Measurements from ENCODE around the gene C19orf38. TPM values are rescaled to one million over a fixed set of nuclear protein-coding genes. Genes with fewer than 3 reads are reported as not detected.

The C19orf38 gene
- polyA plus RNA-seq, 2 of the 4 experiments (the other 2 are of a cell fraction): 0.09 to 0.13 TPM

DNA sequence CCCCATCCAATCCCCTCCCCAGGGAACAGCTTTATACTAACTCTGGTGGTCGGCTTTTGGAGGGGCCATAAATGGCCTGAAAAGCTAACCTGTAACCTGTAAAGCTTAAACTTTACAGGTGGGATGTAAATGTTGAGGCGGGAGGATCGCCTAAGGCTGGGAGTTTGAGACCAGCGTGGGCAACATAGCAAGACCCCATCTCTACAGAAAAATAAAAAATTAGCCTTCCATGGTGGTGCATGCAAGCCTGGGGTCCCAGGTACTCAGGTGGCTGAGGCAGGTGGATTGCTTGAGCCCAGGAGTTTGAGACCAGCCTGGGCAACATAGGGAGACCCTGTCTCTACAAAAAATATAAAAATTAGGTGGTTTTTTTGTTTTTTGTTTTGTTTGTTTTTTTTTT, 41.7 kb downstream of the C19orf38 start:
- Histone ChIP-seq H3K27ac (no peak overlapping the region), H3K4me2 (no peak overlapping the region), H3K4me1 (no peaks in the 10 kb centered on the region), H3K9me3 (no peaks in the 10 kb centered on the region), H3K4me3 (no peak overlapping the region)
- FAIRE-seq (no peak), DNase-seq (ENCODE audit: low read depth in 1 of 2, low spot score in 1 of 2) (no peak), ATAC-seq (no peak)
- no peak for TF ChIP-seq RCOR1 (IDR thresholded peaks at IDR 0.05; ENCODE audit: low read depth, low read length)
- TF ChIP-seq, protein P1, sequence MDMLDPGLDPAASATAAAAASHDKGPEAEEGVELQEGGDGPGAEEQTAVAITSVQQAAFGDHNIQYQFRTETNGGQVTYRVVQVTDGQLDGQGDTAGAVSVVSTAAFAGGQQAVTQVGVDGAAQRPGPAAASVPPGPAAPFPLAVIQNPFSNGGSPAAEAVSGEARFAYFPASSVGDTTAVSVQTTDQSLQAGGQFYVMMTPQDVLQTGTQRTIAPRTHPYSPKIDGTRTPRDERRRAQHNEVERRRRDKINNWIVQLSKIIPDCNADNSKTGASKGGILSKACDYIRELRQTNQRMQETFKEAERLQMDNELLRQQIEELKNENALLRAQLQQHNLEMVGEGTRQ (IDR thresholded peaks at IDR 0.05): no peak
- no peak for TF ChIP-seq MYC (IDR thresholded peaks at IDR 0.05; ENCODE audit: borderline replicate concordance, low read length)
- TF ChIP-seq ZSCAN20 (CRISPR knock-in tag; IDR thresholded peaks at IDR 0.05): no peak
- TF ChIP-seq NPAS2 (CRISPR knock-in tag; IDR thresholded peaks at IDR 0.05; ENCODE audit: borderline replicate concordance): no peak
- WGBS (ENCODE audit: missing lambda C conversion rate): 97% methylated on average over 4 of the region's 4 CpGs
- ChIA-PET CTCF (interaction anchor here (0.9 to 3.3 kb wide), 5 partner anchors 9 to 26 kb away, joined by 3 to 11 read pairs (median 4); partner anchors contain the start of gene CARM1), POLR2A (no interaction called here)

DNA sequence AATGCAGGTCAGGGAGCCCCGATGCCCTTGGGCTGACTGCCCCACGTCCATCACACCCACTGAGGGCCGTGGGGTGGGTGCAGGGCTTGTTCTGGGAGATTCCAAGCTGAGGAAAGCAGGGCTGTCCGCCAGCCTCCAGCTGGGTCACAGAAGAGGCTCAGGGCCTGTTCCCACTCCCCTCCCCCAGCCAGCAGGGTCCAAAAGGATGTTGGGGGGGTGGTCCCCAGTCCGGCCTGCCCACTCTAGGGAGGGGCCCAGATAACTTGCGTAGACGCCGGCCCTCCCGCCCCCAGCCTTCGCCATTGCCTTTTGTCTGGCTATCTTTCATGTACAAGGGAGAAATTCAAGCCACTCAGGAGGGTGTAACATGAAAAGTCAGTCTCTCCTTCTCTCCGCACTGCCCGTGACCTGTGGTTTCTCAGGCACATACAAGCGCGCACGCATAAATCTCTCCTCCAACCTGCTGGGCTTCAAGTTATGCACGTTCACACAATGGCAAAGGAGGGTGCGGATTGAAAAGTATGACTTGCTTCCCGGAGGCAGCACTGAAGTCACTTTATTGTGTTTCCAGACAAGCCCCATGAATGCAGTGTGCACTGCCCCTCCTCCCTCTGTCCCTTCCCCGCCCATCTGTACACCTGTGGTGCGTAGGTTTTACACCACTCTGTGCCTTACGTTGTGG, 43.3 kb downstream of the C19orf38 start:
- no peak for FAIRE-seq
- ATAC-seq: no peak
- ChIA-PET POLR2A (no interaction called here), CTCF (interaction anchor here (1.4 to 1.6 kb wide), 2 partner anchors 11 to 27 kb away, joined by 4 to 5 read pairs; no protein-coding TSS in a partner anchor)
- WGBS (ENCODE audit: missing lambda C conversion rate): 89% methylated on average over 19 of the region's 21 CpGs
- Histone ChIP-seq H3K27ac (no peak overlapping the region), H3K4me1 (peaks cover 5% of the 10 kb centered on the region), H3K9me3 (no peaks in the 10 kb centered on the region), H3K4me3 (no peak overlapping the region), H3K4me2 (no peak overlapping the region)
- TF ChIP-seq EHMT2 (IDR thresholded peaks at IDR 0.05; ENCODE audit: low read depth) (no peak), HEYL (CRISPR knock-in tag; IDR thresholded peaks at IDR 0.05) (no peak), KDM5A (IDR thresholded peaks at IDR 0.05) (no peak), RCOR1 (IDR thresholded peaks at IDR 0.05; ENCODE audit: low read depth, low read length) (no peak), ESRRA (IDR thresholded peaks at IDR 0.05; ENCODE audit: borderline replicate concordance, low read length) (no peak), HOXB5 (CRISPR knock-in tag; IDR thresholded peaks at IDR 0.05) (no peak), RFX5 (IDR thresholded peaks at IDR 0.05) (no peak), ZC3H11A (IDR thresholded peaks at IDR 0.05) (no peak), NR3C1 (IDR thresholded peaks at IDR 0.05) (no peak), JUNB (IDR thresholded peaks at IDR 0.05) (no peak)
- TF ChIP-seq, protein P2, sequence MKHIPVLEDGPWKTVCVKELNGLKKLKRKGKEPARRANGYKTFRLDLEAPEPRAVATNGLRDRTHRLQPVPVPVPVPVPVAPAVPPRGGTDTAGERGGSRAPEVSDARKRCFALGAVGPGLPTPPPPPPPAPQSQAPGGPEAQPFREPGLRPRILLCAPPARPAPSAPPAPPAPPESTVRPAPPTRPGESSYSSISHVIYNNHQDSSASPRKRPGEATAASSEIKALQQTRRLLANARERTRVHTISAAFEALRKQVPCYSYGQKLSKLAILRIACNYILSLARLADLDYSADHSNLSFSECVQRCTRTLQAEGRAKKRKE (CRISPR knock-in tag; IDR thresholded peaks at IDR 0.05; ENCODE audit: low read depth): no peak
- TF ChIP-seq, protein P3, sequence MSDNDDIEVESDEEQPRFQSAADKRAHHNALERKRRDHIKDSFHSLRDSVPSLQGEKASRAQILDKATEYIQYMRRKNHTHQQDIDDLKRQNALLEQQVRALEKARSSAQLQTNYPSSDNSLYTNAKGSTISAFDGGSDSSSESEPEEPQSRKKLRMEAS (IDR thresholded peaks at IDR 0.05): no peak
- TF ChIP-seq, protein P4, sequence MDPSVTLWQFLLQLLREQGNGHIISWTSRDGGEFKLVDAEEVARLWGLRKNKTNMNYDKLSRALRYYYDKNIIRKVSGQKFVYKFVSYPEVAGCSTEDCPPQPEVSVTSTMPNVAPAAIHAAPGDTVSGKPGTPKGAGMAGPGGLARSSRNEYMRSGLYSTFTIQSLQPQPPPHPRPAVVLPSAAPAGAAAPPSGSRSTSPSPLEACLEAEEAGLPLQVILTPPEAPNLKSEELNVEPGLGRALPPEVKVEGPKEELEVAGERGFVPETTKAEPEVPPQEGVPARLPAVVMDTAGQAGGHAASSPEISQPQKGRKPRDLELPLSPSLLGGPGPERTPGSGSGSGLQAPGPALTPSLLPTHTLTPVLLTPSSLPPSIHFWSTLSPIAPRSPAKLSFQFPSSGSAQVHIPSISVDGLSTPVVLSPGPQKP (IDR thresholded peaks at IDR 0.05; ENCODE audit: low read depth, low read length): no peak
- DNase-seq (ENCODE audit: low read depth in 1 of 2, low spot score in 1 of 2): no peak

DNA sequence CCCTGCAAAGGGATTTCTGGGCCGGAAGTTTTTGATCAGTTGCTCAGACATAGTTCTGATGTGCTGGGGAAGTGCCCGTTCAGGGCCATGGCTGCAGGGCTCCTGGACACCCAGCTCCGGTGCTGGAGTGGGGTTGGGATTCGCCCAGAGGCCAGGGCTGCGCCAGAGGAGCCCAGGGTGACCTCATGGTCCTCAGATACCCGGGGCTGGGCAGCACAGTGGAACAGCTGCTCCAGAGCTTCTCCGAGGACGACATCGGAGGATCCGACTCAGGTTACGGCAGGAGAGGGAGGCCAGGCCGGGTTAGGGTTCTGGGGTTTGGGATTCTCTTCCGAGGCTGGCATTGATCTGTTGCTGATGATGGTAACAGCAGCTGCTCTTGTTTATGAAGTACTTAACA, 44.0 kb downstream of the C19orf38 start:
- Histone ChIP-seq H3K4me1 (peaks cover 12% of the 10 kb centered on the region), H3K4me2 (no peak overlapping the region), H3K4me3 (no peak overlapping the region), H3K27ac (no peak overlapping the region), H3K9me3 (no peaks in the 10 kb centered on the region)
- TF ChIP-seq, protein P4 (IDR thresholded peaks at IDR 0.05; ENCODE audit: low read depth, low read length): no peak
- TF ChIP-seq TFCP2L1 (CRISPR knock-in tag; IDR thresholded peaks at IDR 0.05): no peak
- no peak for TF ChIP-seq FOSB (CRISPR knock-in tag; IDR thresholded peaks at IDR 0.05)
- TF ChIP-seq, protein P5, sequence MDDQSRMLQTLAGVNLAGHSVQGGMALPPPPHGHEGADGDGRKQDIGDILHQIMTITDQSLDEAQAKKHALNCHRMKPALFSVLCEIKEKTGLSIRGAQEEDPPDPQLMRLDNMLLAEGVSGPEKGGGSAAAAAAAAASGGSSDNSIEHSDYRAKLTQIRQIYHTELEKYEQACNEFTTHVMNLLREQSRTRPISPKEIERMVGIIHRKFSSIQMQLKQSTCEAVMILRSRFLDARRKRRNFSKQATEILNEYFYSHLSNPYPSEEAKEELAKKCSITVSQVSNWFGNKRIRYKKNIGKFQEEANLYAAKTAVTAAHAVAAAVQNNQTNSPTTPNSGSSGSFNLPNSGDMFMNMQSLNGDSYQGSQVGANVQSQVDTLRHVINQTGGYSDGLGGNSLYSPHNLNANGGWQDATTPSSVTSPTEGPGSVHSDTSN (IDR thresholded peaks at IDR 0.05): no peak
- TF ChIP-seq RAD21 (conservative IDR thresholded peaks at IDR 0.05 in 1 of 2, IDR thresholded peaks at IDR 0.05 in 1 of 2): no peak
- TF ChIP-seq HOXB13 (CRISPR knock-in tag; IDR thresholded peaks at IDR 0.05; ENCODE audit: low read depth): no peak
- no peak for TF ChIP-seq FOSL2 (IDR thresholded peaks at IDR 0.05)
- no peak for TF ChIP-seq FOSL2 (CRISPR knock-in tag; IDR thresholded peaks at IDR 0.05)
- no peak for TF ChIP-seq FOXS1 (CRISPR knock-in tag; IDR thresholded peaks at IDR 0.05)
- no peak for TF ChIP-seq CBX2 (IDR thresholded peaks at IDR 0.05; ENCODE audit: borderline replicate concordance, low read depth)
- FAIRE-seq (no peak), DNase-seq (ENCODE audit: low read depth in 1 of 2, low spot score in 1 of 2) (no peak), ATAC-seq (no peak)
- 98% methylated on average over 8 of the region's 13 CpGs for WGBS (ENCODE audit: missing lambda C conversion rate)
- ChIA-PET CTCF (interaction anchor here (1.4 kb wide), 1 partner anchor 28 kb away, joined by 4 read pairs; no protein-coding TSS in a partner anchor), POLR2A (no interaction called here)
